ENCODE results near the gene OR13A1.

GRCh38 chr10:45254892-45255291 lies 60.5 kb downstream of the OR13A1 start:
- TF ChIP-seq POLR2A (IDR thresholded peaks at IDR 0.05) (no peak), CTCF (IDR thresholded peaks at IDR 0.05) (no peak)
